GM23338 (cell line): ENCODE measurements around the gene M1AP. TPM values are rescaled to one million over a fixed set of nuclear protein-coding genes. Genes with fewer than 3 reads are reported as not detected.

Experiments
- ATAC-seq: fragments of 200-7000 bp; cut with Tn5 transposase; 3 replicates; pipeline ENCODE4 v1.9.1; 2020
- DNase-seq: peaks from one replicate; pipeline ENCODE4 v3.0.0-alpha.2; 2015; ENCODE audit warnings: low spot score
- H2AFZ ChIP-seq: fragments of 200-600 bp; sonication (generic); 2 replicates; pipeline ENCODE4 v1.8.0; 2016; ENCODE audit warnings: antibody characterized with exemption, mild to moderate bottlenecking, moderate library complexity
- H3F3A ChIP-seq: fragments of 200-600 bp; sonication (generic); replicated peaks from 2 replicates; pipeline ENCODE4 v1.8.0; 2017; ENCODE audit warnings: antibody characterized with exemption, mixed run types, low read depth
- H3K27ac ChIP-seq: fragments of 200-600 bp; sonication (generic); 2 replicates; pipeline ENCODE4 v1.6.1; 2016; ENCODE audit warnings: low read depth
- H3K27me3 ChIP-seq: fragments of 200-600 bp; sonication (generic); 2 replicates; pipeline ENCODE4 v1.8.0; 2016; ENCODE audit warnings: mild to moderate bottlenecking, mixed run types, moderate library complexity; ENCODE audit not compliant: insufficient read depth
- H3K36me3 ChIP-seq: fragments of 200-600 bp; sonication (generic); 2 replicates; pipeline ENCODE4 v1.8.0; 2016; ENCODE audit warnings: mild to moderate bottlenecking; ENCODE audit not compliant: insufficient read depth
- H3K4me1 ChIP-seq: fragments of 200-600 bp; sonication (generic); 2 replicates; pipeline ENCODE4 v1.8.0; 2016; ENCODE audit warnings: mild to moderate bottlenecking, moderate library complexity; ENCODE audit not compliant: insufficient read depth
- H3K4me2 ChIP-seq: fragments of 200-600 bp; sonication (generic); 2 replicates; pipeline ENCODE4 v1.7.1; 2017; ENCODE audit warnings: mixed run types
- H3K4me3 ChIP-seq: fragments of 200-600 bp; sonication (generic); 2 replicates; pipeline ENCODE4 v1.6.1; 2016; ENCODE audit warnings: mixed run types
- H3K79me2 ChIP-seq: fragments of 200-600 bp; sonication (generic); replicated peaks from 2 replicates; pipeline ENCODE4 v1.8.0; 2017; ENCODE audit warnings: mild to moderate bottlenecking; ENCODE audit not compliant: insufficient read depth
- H3K9me2 ChIP-seq: fragments of 200-600 bp; sonication (generic); 2 replicates; pipeline ENCODE4 v1.8.0; 2017; ENCODE audit not compliant: insufficient read depth
- H4K20me1 ChIP-seq: fragments of 200-600 bp; sonication (generic); replicated peaks from 2 replicates; pipeline ENCODE4 v1.8.0; 2017; ENCODE audit warnings: mild to moderate bottlenecking; ENCODE audit not compliant: insufficient read depth
- H3K27ac Mint-ChIP-seq: 2 replicates; pipeline ENCODE4 v1.8.0; 2020; ENCODE audit warnings: inconsistent platforms, mild to moderate bottlenecking, moderate library complexity, mixed read lengths
- H3K27me3 Mint-ChIP-seq: 3 replicates; pipeline ENCODE4 v1.8.0; 2022; ENCODE audit warnings: low read depth, mild to moderate bottlenecking, moderate library complexity, mixed read lengths, inconsistent platforms; ENCODE audit not compliant: insufficient read depth, poor library complexity
- H3K36me3 Mint-ChIP-seq: 3 replicates; pipeline ENCODE4 v1.8.0; 2021; ENCODE audit warnings: low read depth, mild to moderate bottlenecking, inconsistent platforms, moderate library complexity, mixed read lengths
- H3K4me1 Mint-ChIP-seq: 3 replicates; pipeline ENCODE4 v1.8.0; 2020; ENCODE audit warnings: mild to moderate bottlenecking, inconsistent platforms, mixed read lengths
- H3K4me3 Mint-ChIP-seq: 3 replicates; pipeline ENCODE4 v1.8.0; 2021; ENCODE audit warnings: moderate library complexity, mild to moderate bottlenecking, inconsistent platforms, mixed read lengths
- H3K9me3 Mint-ChIP-seq: 3 replicates; pipeline ENCODE4 v1.8.0; 2020; ENCODE audit warnings: moderate library complexity, mild to moderate bottlenecking, inconsistent platforms, mixed read lengths
- EZH2 ChIP-seq: fragments of 200-600 bp; sonication (generic); IDR thresholded peaks from one replicate; pipeline ENCODE4 v1.8.0; 2017; ENCODE audit warnings: antibody characterized with exemption, mild to moderate bottlenecking, low read depth; ENCODE audit not compliant: unreplicated experiment
- JUNB ChIP-seq: IDR thresholded peaks from one replicate; pipeline ENCODE4 v1.6.1; 2016; ENCODE audit warnings: antibody characterized with exemption; ENCODE audit not compliant: unreplicated experiment
- STAT1 ChIP-seq: IDR thresholded peaks from one replicate; pipeline ENCODE4 v1.6.1; 2016; ENCODE audit warnings: antibody characterized with exemption; ENCODE audit not compliant: unreplicated experiment
- ZNF331 ChIP-seq: fragments of 250-450 bp; sonication (Bioruptor Pico); IDR thresholded peaks from 2 replicates; pipeline ENCODE4 v1.5.0; 2020; ENCODE audit warnings: low read depth, mild to moderate bottlenecking, moderate library complexity
- polyA plus RNA-seq: library from polyadenylated mRNA; unstranded; fragments of >200 nt; fragmentation: Nextera tagmentation; extraction: Ambion mirVana; gene quantifications from 2 replicates; pipeline ENCODE4 v1.2.1, GENCODE V29; 2016
- total RNA-seq: library from RNA; depleted of rRNA; stranded (reverse); fragments of >200 nt; shearing (Covaris generic); gene quantifications from 2 replicates; pipeline ENCODE4 v1.2.3, GENCODE V29; 2014
- TF ChIP-seq, protein P1 (sequence below), 2 experiments: fragments of 200-600 bp in 1 of 2; sonication (generic) in 1 of 2; conservative IDR thresholded peaks; 2 replicates each; pipeline versions ENCODE4 v1.5.1 to v1.6.1; 2016 to 2017; ENCODE audit warnings: antibody characterized with exemption in 2 of 2, low read depth in 2 of 2, mild to moderate bottlenecking in 2 of 2, moderate library complexity in 1 of 2
- TF ChIP-seq, protein P2 (sequence below): IDR thresholded peaks from one replicate; pipeline ENCODE4 v1.6.1; 2018; ENCODE audit warnings: antibody characterized with exemption; ENCODE audit not compliant: unreplicated experiment
- TF ChIP-seq, protein P3 (sequence below): IDR thresholded peaks from 2 replicates; pipeline ENCODE4 v1.6.1; 2016; ENCODE audit warnings: antibody characterized with exemption
- TF ChIP-seq, protein P4 (sequence below): fragments of 250-450 bp; sonication (Bioruptor Pico); IDR thresholded peaks from 2 replicates; pipeline ENCODE4 v1.5.0; 2020; ENCODE audit warnings: mild to moderate bottlenecking, moderate library complexity

M1AP gene
- total and polyA plus RNA-seq, 2 experiments from 2014 or later, result 5.1 to 12.1 TPM

DNA sequence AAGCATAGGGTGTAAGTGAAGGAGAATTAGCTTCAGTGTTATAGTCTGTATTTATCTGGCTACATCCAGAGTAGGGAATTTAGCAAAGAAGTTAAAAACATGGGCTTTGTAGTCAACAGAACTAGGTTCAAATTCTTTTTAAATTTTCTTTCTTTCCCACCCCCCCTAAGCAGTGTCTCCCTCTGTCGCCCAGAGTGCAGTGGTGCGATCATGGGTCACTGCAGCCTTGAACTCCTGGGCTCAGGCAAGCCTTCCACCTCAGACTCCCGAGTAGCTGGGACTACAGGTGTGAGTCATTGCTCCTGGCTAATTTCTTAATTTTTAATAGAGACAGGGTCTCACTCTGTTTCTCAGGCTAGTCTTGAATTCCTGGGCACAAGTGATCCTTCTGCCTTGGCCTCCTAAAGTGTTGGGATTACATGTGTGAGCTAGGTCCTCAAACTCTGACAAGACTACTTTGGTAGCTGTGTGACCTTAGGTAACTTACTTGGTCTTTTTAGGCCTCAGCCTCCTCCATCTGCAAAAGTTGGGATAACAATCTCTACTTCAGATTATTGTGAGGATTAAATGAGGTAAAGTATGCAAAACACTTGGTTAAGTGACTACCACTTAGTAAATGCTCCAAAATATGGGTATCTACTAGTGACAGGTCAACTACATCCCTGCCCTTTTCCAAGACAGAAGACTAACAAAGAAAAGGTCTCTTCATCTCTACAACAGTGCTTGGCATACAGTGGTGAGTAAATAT, 75.8 kb downstream of the M1AP start:
- DNase-seq (peak; percentile 27), ATAC-seq (peak; percentile 71)
- Histone ChIP-seq H3K27me3 (no peaks in the 10 kb centered on the region), H3K79me2 (no peaks in the 10 kb centered on the region), H2AFZ (no peak overlapping the region), H3K36me3 (no peaks in the 10 kb centered on the region), H3K9me2 (no peaks in the 10 kb centered on the region), H3K27ac (no peak overlapping the region), H4K20me1 (no peaks in the 10 kb centered on the region), H3K4me2 (no peak overlapping the region), H3K4me1 (no peaks in the 10 kb centered on the region), H3F3A (no peaks in the 10 kb centered on the region), H3K4me3 (no peak overlapping the region)
- Mint-ChIP-seq H3K27me3 (peaks cover 1% of the 10 kb centered on the region), H3K4me1 (peaks cover 1% of the 10 kb centered on the region; the same call in 1 of the 3 replicates), H3K4me3 (no peak overlapping the region), H3K27ac (no peak overlapping the region), H3K9me3 (no peaks in the 10 kb centered on the region), H3K36me3 (no peaks in the 10 kb centered on the region)
- TF ChIP-seq, protein P1, sequence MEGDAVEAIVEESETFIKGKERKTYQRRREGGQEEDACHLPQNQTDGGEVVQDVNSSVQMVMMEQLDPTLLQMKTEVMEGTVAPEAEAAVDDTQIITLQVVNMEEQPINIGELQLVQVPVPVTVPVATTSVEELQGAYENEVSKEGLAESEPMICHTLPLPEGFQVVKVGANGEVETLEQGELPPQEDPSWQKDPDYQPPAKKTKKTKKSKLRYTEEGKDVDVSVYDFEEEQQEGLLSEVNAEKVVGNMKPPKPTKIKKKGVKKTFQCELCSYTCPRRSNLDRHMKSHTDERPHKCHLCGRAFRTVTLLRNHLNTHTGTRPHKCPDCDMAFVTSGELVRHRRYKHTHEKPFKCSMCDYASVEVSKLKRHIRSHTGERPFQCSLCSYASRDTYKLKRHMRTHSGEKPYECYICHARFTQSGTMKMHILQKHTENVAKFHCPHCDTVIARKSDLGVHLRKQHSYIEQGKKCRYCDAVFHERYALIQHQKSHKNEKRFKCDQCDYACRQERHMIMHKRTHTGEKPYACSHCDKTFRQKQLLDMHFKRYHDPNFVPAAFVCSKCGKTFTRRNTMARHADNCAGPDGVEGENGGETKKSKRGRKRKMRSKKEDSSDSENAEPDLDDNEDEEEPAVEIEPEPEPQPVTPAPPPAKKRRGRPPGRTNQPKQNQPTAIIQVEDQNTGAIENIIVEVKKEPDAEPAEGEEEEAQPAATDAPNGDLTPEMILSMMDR (conservative IDR thresholded peaks at IDR 0.05; ENCODE audit: low read depth in 2 of 2), result peak; percentile 61 to 70
- TF ChIP-seq, protein P2, sequence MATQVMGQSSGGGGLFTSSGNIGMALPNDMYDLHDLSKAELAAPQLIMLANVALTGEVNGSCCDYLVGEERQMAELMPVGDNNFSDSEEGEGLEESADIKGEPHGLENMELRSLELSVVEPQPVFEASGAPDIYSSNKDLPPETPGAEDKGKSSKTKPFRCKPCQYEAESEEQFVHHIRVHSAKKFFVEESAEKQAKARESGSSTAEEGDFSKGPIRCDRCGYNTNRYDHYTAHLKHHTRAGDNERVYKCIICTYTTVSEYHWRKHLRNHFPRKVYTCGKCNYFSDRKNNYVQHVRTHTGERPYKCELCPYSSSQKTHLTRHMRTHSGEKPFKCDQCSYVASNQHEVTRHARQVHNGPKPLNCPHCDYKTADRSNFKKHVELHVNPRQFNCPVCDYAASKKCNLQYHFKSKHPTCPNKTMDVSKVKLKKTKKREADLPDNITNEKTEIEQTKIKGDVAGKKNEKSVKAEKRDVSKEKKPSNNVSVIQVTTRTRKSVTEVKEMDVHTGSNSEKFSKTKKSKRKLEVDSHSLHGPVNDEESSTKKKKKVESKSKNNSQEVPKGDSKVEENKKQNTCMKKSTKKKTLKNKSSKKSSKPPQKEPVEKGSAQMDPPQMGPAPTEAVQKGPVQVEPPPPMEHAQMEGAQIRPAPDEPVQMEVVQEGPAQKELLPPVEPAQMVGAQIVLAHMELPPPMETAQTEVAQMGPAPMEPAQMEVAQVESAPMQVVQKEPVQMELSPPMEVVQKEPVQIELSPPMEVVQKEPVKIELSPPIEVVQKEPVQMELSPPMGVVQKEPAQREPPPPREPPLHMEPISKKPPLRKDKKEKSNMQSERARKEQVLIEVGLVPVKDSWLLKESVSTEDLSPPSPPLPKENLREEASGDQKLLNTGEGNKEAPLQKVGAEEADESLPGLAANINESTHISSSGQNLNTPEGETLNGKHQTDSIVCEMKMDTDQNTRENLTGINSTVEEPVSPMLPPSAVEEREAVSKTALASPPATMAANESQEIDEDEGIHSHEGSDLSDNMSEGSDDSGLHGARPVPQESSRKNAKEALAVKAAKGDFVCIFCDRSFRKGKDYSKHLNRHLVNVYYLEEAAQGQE, result no peak

DNA sequence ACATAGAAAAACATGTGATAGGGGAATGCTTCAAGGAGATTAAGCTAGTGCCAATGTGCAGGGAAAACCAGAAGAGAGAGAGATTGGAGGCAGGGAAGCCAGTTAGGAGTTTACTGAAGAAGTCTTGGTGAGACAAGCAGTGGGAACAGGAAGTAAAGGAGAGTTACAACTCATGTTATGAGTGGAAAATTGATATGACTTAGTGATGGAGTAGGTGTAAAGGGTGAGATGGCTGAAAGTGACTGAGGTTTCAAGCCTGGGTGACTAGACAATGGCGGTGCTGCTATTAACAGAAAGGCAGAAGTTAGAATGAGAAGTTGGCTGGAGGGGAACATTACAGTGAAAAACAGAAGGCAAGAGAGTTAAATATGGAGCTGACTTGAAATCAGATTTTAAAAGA, 77.1 kb downstream of the M1AP start:
- Histone ChIP-seq H3K36me3 (no peaks in the 10 kb centered on the region), H3K27me3 (no peaks in the 10 kb centered on the region), H3K9me2 (no peaks in the 10 kb centered on the region), H3K4me3 (no peak overlapping the region), H2AFZ (no peak overlapping the region), H3K4me1 (no peaks in the 10 kb centered on the region), H3F3A (no peaks in the 10 kb centered on the region), H3K79me2 (no peaks in the 10 kb centered on the region), H4K20me1 (no peaks in the 10 kb centered on the region), H3K27ac (no peak overlapping the region), H3K4me2 (no peak overlapping the region)
- no peak for DNase-seq
- H3K4me3 Mint-ChIP-seq, result no peak overlapping the region
- no peak overlapping the region for H3K27ac Mint-ChIP-seq
- H3K4me1 Mint-ChIP-seq, result no peaks in the 10 kb centered on the region
- no peaks in the 10 kb centered on the region for H3K9me3 Mint-ChIP-seq
- H3K36me3 Mint-ChIP-seq, result no peaks in the 10 kb centered on the region
- peaks cover 1% of the 10 kb centered on the region for H3K27me3 Mint-ChIP-seq
- ATAC-seq, result no peak
- TF ChIP-seq EZH2 (no peak), JUNB (no peak), ZNF331 (no peak), STAT1 (no peak)
- TF ChIP-seq, protein P3, sequence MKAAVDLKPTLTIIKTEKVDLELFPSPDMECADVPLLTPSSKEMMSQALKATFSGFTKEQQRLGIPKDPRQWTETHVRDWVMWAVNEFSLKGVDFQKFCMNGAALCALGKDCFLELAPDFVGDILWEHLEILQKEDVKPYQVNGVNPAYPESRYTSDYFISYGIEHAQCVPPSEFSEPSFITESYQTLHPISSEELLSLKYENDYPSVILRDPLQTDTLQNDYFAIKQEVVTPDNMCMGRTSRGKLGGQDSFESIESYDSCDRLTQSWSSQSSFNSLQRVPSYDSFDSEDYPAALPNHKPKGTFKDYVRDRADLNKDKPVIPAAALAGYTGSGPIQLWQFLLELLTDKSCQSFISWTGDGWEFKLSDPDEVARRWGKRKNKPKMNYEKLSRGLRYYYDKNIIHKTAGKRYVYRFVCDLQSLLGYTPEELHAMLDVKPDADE, result no peak
- TF ChIP-seq, protein P4, sequence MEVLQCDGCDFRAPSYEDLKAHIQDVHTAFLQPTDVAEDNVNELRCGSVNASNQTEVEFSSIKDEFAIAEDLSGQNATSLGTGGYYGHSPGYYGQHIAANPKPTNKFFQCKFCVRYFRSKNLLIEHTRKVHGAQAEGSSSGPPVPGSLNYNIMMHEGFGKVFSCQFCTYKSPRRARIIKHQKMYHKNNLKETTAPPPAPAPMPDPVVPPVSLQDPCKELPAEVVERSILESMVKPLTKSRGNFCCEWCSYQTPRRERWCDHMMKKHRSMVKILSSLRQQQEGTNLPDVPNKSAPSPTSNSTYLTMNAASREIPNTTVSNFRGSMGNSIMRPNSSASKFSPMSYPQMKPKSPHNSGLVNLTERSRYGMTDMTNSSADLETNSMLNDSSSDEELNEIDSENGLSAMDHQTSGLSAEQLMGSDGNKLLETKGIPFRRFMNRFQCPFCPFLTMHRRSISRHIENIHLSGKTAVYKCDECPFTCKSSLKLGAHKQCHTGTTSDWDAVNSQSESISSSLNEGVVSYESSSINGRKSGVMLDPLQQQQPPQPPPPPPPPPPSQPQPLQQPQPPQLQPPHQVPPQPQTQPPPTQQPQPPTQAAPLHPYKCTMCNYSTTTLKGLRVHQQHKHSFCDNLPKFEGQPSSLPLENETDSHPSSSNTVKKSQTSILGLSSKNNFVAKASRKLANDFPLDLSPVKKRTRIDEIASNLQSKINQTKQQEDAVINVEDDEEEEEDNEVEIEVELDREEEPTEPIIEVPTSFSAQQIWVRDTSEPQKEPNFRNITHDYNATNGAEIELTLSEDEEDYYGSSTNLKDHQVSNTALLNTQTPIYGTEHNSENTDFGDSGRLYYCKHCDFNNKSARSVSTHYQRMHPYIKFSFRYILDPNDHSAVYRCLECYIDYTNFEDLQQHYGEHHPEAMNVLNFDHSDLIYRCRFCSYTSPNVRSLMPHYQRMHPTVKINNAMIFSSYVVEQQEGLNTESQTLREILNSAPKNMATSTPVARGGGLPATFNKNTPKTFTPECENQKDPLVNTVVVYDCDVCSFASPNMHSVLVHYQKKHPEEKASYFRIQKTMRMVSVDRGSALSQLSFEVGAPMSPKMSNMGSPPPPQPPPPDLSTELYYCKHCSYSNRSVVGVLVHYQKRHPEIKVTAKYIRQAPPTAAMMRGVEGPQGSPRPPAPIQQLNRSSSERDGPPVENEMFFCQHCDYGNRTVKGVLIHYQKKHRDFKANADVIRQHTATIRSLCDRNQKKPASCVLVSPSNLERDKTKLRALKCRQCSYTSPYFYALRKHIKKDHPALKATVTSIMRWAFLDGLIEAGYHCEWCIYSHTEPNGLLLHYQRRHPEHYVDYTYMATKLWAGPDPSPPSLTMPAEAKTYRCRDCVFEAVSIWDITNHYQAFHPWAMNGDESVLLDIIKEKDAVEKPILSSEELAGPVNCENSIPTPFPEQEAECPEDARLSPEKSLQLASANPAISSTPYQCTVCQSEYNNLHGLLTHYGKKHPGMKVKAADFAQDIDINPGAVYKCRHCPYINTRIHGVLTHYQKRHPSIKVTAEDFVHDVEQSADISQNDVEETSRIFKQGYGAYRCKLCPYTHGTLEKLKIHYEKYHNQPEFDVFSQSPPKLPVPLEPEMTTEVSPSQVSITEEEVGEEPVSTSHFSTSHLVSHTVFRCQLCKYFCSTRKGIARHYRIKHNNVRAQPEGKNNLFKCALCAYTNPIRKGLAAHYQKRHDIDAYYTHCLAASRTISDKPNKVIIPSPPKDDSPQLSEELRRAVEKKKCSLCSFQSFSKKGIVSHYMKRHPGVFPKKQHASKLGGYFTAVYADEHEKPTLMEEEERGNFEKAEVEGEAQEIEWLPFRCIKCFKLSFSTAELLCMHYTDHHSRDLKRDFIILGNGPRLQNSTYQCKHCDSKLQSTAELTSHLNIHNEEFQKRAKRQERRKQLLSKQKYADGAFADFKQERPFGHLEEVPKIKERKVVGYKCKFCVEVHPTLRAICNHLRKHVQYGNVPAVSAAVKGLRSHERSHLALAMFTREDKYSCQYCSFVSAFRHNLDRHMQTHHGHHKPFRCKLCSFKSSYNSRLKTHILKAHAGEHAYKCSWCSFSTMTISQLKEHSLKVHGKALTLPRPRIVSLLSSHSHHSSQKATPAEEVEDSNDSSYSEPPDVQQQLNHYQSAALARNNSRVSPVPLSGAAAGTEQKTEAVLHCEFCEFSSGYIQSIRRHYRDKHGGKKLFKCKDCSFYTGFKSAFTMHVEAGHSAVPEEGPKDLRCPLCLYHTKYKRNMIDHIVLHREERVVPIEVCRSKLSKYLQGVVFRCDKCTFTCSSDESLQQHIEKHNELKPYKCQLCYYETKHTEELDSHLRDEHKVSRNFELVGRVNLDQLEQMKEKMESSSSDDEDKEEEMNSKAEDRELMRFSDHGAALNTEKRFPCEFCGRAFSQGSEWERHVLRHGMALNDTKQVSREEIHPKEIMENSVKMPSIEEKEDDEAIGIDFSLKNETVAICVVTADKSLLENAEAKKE, result no peak
